ENCODE data around the gene CRIP3.

DNA sequence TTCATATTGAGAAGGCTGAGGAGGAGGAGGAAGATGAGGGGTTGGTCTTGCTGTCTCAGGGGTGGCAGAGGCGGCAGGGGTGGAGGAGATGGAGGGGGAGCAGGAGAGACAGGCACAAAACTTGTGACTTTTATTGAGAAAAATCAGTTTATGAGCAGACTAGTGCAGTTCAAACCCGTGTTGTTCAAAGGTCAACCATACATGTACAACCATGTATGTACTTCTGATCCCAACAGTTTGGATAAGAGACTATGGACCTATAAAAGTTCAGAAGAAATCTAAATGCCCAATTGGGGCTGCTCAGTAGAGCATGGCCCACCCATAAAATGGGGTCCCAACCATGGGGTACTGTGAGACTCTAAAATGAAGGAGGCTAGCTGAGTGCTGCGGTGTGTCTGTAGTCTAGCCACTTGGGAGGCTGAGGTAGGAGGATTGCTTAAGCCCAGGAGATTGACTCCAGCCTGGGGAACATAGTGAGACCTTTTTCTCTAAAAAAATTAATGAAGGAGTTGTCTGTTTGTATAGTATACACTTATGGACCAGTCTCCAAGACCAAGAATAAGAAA lies 18.2 kb downstream of the CRIP3 start:
- TF ChIP-seq, protein P1, sequence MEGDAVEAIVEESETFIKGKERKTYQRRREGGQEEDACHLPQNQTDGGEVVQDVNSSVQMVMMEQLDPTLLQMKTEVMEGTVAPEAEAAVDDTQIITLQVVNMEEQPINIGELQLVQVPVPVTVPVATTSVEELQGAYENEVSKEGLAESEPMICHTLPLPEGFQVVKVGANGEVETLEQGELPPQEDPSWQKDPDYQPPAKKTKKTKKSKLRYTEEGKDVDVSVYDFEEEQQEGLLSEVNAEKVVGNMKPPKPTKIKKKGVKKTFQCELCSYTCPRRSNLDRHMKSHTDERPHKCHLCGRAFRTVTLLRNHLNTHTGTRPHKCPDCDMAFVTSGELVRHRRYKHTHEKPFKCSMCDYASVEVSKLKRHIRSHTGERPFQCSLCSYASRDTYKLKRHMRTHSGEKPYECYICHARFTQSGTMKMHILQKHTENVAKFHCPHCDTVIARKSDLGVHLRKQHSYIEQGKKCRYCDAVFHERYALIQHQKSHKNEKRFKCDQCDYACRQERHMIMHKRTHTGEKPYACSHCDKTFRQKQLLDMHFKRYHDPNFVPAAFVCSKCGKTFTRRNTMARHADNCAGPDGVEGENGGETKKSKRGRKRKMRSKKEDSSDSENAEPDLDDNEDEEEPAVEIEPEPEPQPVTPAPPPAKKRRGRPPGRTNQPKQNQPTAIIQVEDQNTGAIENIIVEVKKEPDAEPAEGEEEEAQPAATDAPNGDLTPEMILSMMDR (IDR thresholded peaks at IDR 0.05) = no peak
- TF ChIP-seq ZFX (IDR thresholded peaks at IDR 0.05; ENCODE audit: borderline replicate concordance) = no peak
